HL-60 (cell line): ENCODE measurements around the gene SRCAP.

ENCODE experiments used
- CTCF ChIP-seq: IDR thresholded peaks from one replicate; pipeline ENCODE4 v1.5.1; 2011; ENCODE audit warnings: low read length, control low read depth, inconsistent platforms; ENCODE audit not compliant: insufficient read depth
- POLR2AphosphoS5 ChIP-seq: IDR thresholded peaks from 2 replicates; pipeline ENCODE4 v1.6.1; 2012; ENCODE audit warnings: low read depth
- SPI1 ChIP-seq: IDR thresholded peaks from 2 replicates; pipeline ENCODE4 v1.6.1; 2012; ENCODE audit warnings: low read depth, mild to moderate bottlenecking, borderline replicate concordance

- TF ChIP-seq CTCF (no peak), SPI1 (no peak), POLR2AphosphoS5 (no peak)
Measured at GRCh38 chr16:30663820-30664219, 35.2 kb upstream of the SRCAP start.
